Measurements from ENCODE around the gene ETV1. TPM values are rescaled to one million over a fixed set of nuclear protein-coding genes. Genes with fewer than 3 reads are reported as not detected.

The ETV1 gene
- total RNA-seq, 1 experiment from 2014 or later = 68.5 TPM

DNA sequence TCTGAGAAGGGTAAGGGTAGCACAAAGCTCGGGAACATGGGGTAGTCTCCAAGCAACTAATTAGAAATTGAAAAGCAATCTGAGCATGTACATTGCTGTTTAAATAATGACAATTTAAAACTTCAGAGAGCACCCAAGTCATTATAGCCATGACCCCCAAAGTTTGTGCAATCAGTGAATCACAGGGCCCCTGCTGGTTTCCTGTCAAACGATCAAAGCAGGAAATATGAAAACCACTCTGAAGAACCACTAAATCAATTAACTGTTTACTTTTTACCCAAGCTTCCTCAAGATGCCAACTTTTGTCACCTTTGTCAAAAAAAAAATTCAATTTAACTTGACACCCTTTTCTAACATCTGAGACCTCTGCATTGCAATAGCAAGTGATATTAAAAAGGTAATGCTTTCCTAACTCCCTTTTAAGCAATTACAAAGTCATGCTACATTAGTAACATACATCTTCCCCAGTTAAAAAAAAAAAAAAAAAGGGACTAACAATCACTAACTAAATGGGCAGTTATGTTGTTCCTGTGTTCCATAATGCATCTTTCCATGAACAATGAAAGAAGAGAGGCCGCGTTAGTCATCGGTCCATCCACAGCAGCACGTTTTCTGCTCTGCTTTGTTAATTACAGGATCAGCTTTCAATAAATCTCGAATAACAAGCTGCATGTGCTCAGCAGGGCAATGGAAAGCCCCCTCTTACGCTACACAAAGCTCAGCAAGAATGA, 80.6 kb downstream of the ETV1 start:
- Histone ChIP-seq H2AFZ (ENCODE audit: low read length) (no peak overlapping the region), H3K27me3 (ENCODE audit: insufficient read depth, low read length) (no peaks in the 10 kb centered on the region), H3K14ac (ENCODE audit: insufficient read depth, low read length) (no peak overlapping the region), H3K4ac (ENCODE audit: low read depth, low read length) (no peak overlapping the region), H2BK15ac (ENCODE audit: low read depth, low read length) (no peak overlapping the region), H3K9me3 (ENCODE audit: control insufficient read depth, low read depth, low read length) (no peaks in the 10 kb centered on the region), H2BK5ac (ENCODE audit: insufficient read length, low read length) (no peak overlapping the region), H3T11ph (ENCODE audit: low read length) (no peak overlapping the region), H2BK12ac (ENCODE audit: insufficient read length, low read depth, low read length) (no peak overlapping the region), H3K23me2 (ENCODE audit: insufficient read length, low read depth, low read length, poor library complexity, severe bottlenecking) (no peaks in the 10 kb centered on the region), H3K23ac (ENCODE audit: insufficient read length, low read depth, low read length) (no peak overlapping the region), H4K8ac (replicated peaks; ENCODE audit: insufficient read length, low read depth, low read length) (no peak overlapping the region), H3K79me2 (ENCODE audit: insufficient read depth, low read length) (no peaks in the 10 kb centered on the region), H4K91ac (ENCODE audit: insufficient read length, low read depth, low read length) (no peak overlapping the region), H3K18ac (ENCODE audit: insufficient read length, low read depth, low read length) (no peak overlapping the region), H2AK5ac (ENCODE audit: insufficient read length, low read length) (no peak overlapping the region), H3K56ac (ENCODE audit: insufficient read length, low read depth, low read length) (no peak overlapping the region), H2BK20ac (ENCODE audit: low read depth, low read length, poor library complexity, severe bottlenecking) (no peak overlapping the region), H3K4me2 (ENCODE audit: insufficient read depth, insufficient read length, low read length) (no peak overlapping the region), H4K5ac (ENCODE audit: insufficient read length, low read depth, low read length) (no peak overlapping the region), H2BK120ac (ENCODE audit: low read depth, low read length, poor library complexity, severe bottlenecking) (no peak overlapping the region), H3K4me1 (ENCODE audit: insufficient read depth, low read length) (no peaks in the 10 kb centered on the region), H3K9ac (ENCODE audit: extremely low read depth, insufficient read length, low read length) (no peak overlapping the region), H4K20me1 (ENCODE audit: control insufficient read depth, insufficient read depth, insufficient read length) (no peaks in the 10 kb centered on the region), H3K27ac (ENCODE audit: insufficient read length, low read depth, low read length) (no peak overlapping the region), H3K79me1 (ENCODE audit: insufficient read depth, low read depth, low read length, poor library complexity, severe bottlenecking) (no peaks in the 10 kb centered on the region)
- TF ChIP-seq, protein P1, sequence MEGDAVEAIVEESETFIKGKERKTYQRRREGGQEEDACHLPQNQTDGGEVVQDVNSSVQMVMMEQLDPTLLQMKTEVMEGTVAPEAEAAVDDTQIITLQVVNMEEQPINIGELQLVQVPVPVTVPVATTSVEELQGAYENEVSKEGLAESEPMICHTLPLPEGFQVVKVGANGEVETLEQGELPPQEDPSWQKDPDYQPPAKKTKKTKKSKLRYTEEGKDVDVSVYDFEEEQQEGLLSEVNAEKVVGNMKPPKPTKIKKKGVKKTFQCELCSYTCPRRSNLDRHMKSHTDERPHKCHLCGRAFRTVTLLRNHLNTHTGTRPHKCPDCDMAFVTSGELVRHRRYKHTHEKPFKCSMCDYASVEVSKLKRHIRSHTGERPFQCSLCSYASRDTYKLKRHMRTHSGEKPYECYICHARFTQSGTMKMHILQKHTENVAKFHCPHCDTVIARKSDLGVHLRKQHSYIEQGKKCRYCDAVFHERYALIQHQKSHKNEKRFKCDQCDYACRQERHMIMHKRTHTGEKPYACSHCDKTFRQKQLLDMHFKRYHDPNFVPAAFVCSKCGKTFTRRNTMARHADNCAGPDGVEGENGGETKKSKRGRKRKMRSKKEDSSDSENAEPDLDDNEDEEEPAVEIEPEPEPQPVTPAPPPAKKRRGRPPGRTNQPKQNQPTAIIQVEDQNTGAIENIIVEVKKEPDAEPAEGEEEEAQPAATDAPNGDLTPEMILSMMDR (conservative IDR thresholded peaks at IDR 0.05) = no peak
- Mint-ChIP-seq H3K27ac (peak overlapping the region in 1 of 3 experiments; percentile 66; a peak in 3 of 7 replicates), H3K27me3 (ENCODE audit: low read depth) (no peaks in the 10 kb centered on the region), H3K36me3 (ENCODE audit: insufficient read depth in 1 of 3, low read depth in 3 of 3) (peaks cover 25 to 45% (median 29%) of the 10 kb centered on the region in 3 experiments), H3K4me1 (peaks cover 8 to 19% of the 10 kb centered on the region in 2 experiments), H3K9me3 (no peaks in the 10 kb centered on the region), H3K4me3 (no peak overlapping the region)
- DNase-seq = no peak
- WGBS (ENCODE audit: extremely low coverage, insufficient read length, low lambda C conversion rate) = no CpG with 5 or more reads among the region's 8 CpGs
